Spleen (tissue), 11 donors: ENCODE measurements around the gene TIMM50. TPM values are rescaled to one million over a fixed set of nuclear protein-coding genes. Genes with fewer than 3 reads are reported as not detected.

Experiments used
- DNase-seq: peaks from one replicate; pipeline ENCODE4 v3.0.0-alpha.2; 2020
- H3K27ac ChIP-seq, 8 donors: fragments of 200-600 bp; sonication (generic) in 7 of 8; 1 replicate in 4 of 8; 2 replicates in 4 of 8; pipeline versions ENCODE4 v1.5.0 to v1.8.0; 2016 to 2021; ENCODE audit warnings: inconsistent platforms in 4 of 8, mild to moderate bottlenecking in 4 of 8, moderate library complexity in 1 of 8
- H3K27me3 ChIP-seq, 7 donors: fragments of 200-600 bp; sonication (generic) in 6 of 7; replicated peaks in 1 of 7; 1 replicate in 4 of 7; 2 replicates in 3 of 7; pipeline versions ENCODE4 v1.5.0 to v1.8.0; 2016 to 2021; ENCODE audit warnings: inconsistent platforms in 3 of 7, mild to moderate bottlenecking in 1 of 7
- H3K36me3 ChIP-seq, 6 donors: fragments of 200-600 bp; sonication (generic) in 5 of 6; 1 replicate in 4 of 6; 2 replicates in 2 of 6; pipeline versions ENCODE4 v1.5.0 to v1.8.0; 2016 to 2021; ENCODE audit warnings: inconsistent platforms in 2 of 6
- H3K4me1 ChIP-seq, 6 donors: fragments of 200-600 bp; sonication (generic) in 5 of 6; 1 replicate in 3 of 6; 2 replicates in 3 of 6; pipeline versions ENCODE4 v1.5.0 to v1.8.0; 2016 to 2021; ENCODE audit warnings: inconsistent platforms in 3 of 6
- H3K4me3 ChIP-seq, 8 donors: fragments of 200-600 bp; sonication (generic) in 7 of 8; 1 replicate in 4 of 8; 2 replicates in 4 of 8; pipeline versions ENCODE4 v1.5.0 to v1.8.0; 2016 to 2021; ENCODE audit warnings: inconsistent platforms in 4 of 8, mild to moderate bottlenecking in 4 of 8, moderate library complexity in 2 of 8
- H3K9me3 ChIP-seq, 8 donors: fragments of 200-600 bp; sonication (generic) in 7 of 8; 1 replicate in 4 of 8; 2 replicates in 4 of 8; pipeline versions ENCODE4 v1.5.0 to v1.8.0; 2016 to 2021; ENCODE audit warnings: inconsistent platforms in 4 of 8
- CTCF ChIP-seq, 11 experiments: fragments of 200-600 bp in 7 of 11; fragments of 450-650 bp in 4 of 11; sonication (generic) in 4 of 11; IDR thresholded peaks in 8 of 11; conservative IDR thresholded peaks in 3 of 11; 1 replicate in 7 of 11; 2 replicates in 4 of 11; pipeline versions ENCODE4 v1.4.0 to v1.8.0; 2016 to 2021; ENCODE audit warnings: antibody characterized with exemption in 11 of 11, inconsistent platforms in 4 of 11, mild to moderate bottlenecking in 1 of 11
- POLR2A ChIP-seq, 3 donors: fragments of 450-650 bp; IDR thresholded peaks; one replicate each; pipeline ENCODE4 v1.5.1; 2017; ENCODE audit warnings: antibody characterized with exemption in 3 of 3, mild to moderate bottlenecking in 1 of 3
- POLR2AphosphoS5 ChIP-seq, 3 donors: sonication (generic); formaldehyde crosslinking; IDR thresholded peaks; one replicate each; pipeline ENCODE4 v1.5.1; 2017; ENCODE audit warnings: antibody characterized with exemption in 3 of 3
- WGBS, 5 donors: extraction: QIAGEN DNeasy Blood & Tissue Kit in 3 of 5; methylation state at CpG; one replicate each; pipeline versions ENCODE4 v1.1.5 to v1.1.7; 2013 to 2018; 5-methylcytosine and 5-hydroxymethylcytosine counted together
- intact Hi-C: fragments of 100-400 bp; cut with DNase I; formaldehyde crosslinking; loops from one replicate; pipeline ENCODE4 v1.15.0; 2023; ENCODE audit warnings: low total_unique reads
- polyA plus RNA-seq, 3 donors: library from polyadenylated mRNA; stranded (reverse); fragments of 200-250 nt; gene quantifications; one replicate each; pipeline ENCODE4 v1.2.1, GENCODE V29; 2013
- total RNA-seq, 7 donors: library from RNA; depleted of rRNA in 3 of 7; stranded (reverse); fragments of >200 nt in 3 of 7; fragmentation: NEBNext Ultra II Directional in 4 of 7; extraction: Animal tissue kit (Norgen Biotek cat#: 25700) in 4 of 7; gene quantifications; one replicate each; pipeline versions ENCODE4 v1.1.0 to v1.2.1, GENCODE V29; 2016 to 2021
- donor health status: healthy with polysubstance abuse.
- donor health status: DM: no; HTN: no; CAD: no; lungs with moderate emphysema.
- donor health status: DM: no; HTN: no; CAD: no.
- donor health status: Bipolar disorder and iron deficiency.
- donor health status: healthy.
- donor health status: DM: no; HTN: no; CAD: no.
- donor health status: DM: yes; HTN: yes; CAD: no.

The TIMM50 gene
- total and polyA plus RNA-seq, 10 donors: 30.3 to 51.5 (median 41.3) TPM

GRCh38 chr19:39532233-39533002, 51.8 kb downstream of the TIMM50 start, which contains the start of gene EID2B:
TSS of gene EID2B (minus strand) at chr19:39532852. CDS start at chr19:39532802, 50 bp downstream.
- intact Hi-C loops: loop anchor here (5.0 to 10.0 kb wide), 3 partner anchors 50 to 408 kb away; partner anchors contain the start of genes PAK4, SUPT5H and TIMM50
- peak within 1 kb of the TSS; percentile 56 to 92 (median 80) for H3K4me3 ChIP-seq
- H3K4me1 ChIP-seq: peaks cover 5 to 43% (median 25%) of the 10 kb centered on the region in 6 donors
- DNase-seq: peak; percentile 99
- H3K27ac ChIP-seq: peak within 1 kb of the TSS; percentile 65 to 90 (median 82)
- no peaks in the 10 kb centered on the region for H3K9me3 ChIP-seq
- TF ChIP-seq POLR2A (IDR thresholded peaks at IDR 0.05): peak in 1 of 3 donors; percentile 34
- TF ChIP-seq CTCF (IDR thresholded peaks at IDR 0.05 in 8 of 11, conservative IDR thresholded peaks at IDR 0.05 in 3 of 11): peak; percentile 94 to 100 (median 98)
- TF ChIP-seq POLR2AphosphoS5 (IDR thresholded peaks at IDR 0.05): peak; percentile 90 to 95 (median 93)
- 0 to 1% (median 0%) methylated on average over 46 to 65 of the region's 65 CpGs for WGBS, 5 donors
- peaks cover 0 to 5% (median 0%) of the 10 kb centered on the region in 6 donors for H3K36me3 ChIP-seq
- H3K27me3 ChIP-seq: no peaks in the 10 kb centered on the region

- no peak for TF ChIP-seq POLR2AphosphoS5 (IDR thresholded peaks at IDR 0.05)
- TF ChIP-seq CTCF (IDR thresholded peaks at IDR 0.05 in 8 of 11, conservative IDR thresholded peaks at IDR 0.05 in 3 of 11): peak in 4 of 11 experiments; percentile 13 to 53 (median 17)
- 19 to 28% (median 22%) methylated on average over 12 of the region's 12 CpGs for WGBS, 5 donors
- peaks cover 7 to 50% (median 31%) of the 10 kb centered on the region in 6 donors for H3K4me1 ChIP-seq
- no peaks in the 10 kb centered on the region for H3K27me3 ChIP-seq
- H3K27ac ChIP-seq: peak overlapping the region in 3 of 8 donors; percentile 86 to 88 (median 87)
- no peak for DNase-seq
- H3K36me3 ChIP-seq: no peaks in the 10 kb centered on the region
- H3K4me3 ChIP-seq: peak overlapping the region; percentile 56 to 92 (median 80)
- intact Hi-C loops: loop anchor here (5.0 to 10.0 kb wide), 3 partner anchors 51 to 408 kb away; partner anchors contain the start of genes PAK4, SUPT5H and TIMM50
- H3K9me3 ChIP-seq: no peaks in the 10 kb centered on the region
Measured at GRCh38 chr19:39533003-39533512, 52.4 kb downstream of the TIMM50 start.

- Histone ChIP-seq H3K9me3 (no peaks in the 10 kb centered on the region), H3K36me3 (no peaks in the 10 kb centered on the region), H3K27ac (no peak overlapping the region), H3K4me1 (peaks cover 15 to 57% (median 38%) of the 10 kb centered on the region in 6 donors), H3K4me3 (no peak overlapping the region), H3K27me3 (no peaks in the 10 kb centered on the region)
- intact Hi-C loops: loop anchor here (5.0 to 10.0 kb wide), 3 partner anchors 51 to 409 kb away; partner anchors contain the start of genes PAK4, SUPT5H and TIMM50
- DNase-seq: no peak
- WGBS, 5 donors: 74 to 98% (median 80%) methylated on average over 3 of the region's 3 CpGs
- no peak for TF ChIP-seq CTCF (IDR thresholded peaks at IDR 0.05 in 8 of 11, conservative IDR thresholded peaks at IDR 0.05 in 3 of 11)
Measured at GRCh38 chr19:39533791-39534190, 53.2 kb downstream of the TIMM50 start.

- 1 to 6% (median 4%) methylated on average over 10 of the region's 10 CpGs for WGBS, 5 donors
- TF ChIP-seq CTCF (IDR thresholded peaks at IDR 0.05 in 8 of 11, conservative IDR thresholded peaks at IDR 0.05 in 3 of 11) (no peak), POLR2A (IDR thresholded peaks at IDR 0.05) (no peak), POLR2AphosphoS5 (IDR thresholded peaks at IDR 0.05) (no peak)
- H3K4me1 ChIP-seq: peaks cover 13 to 39% (median 25%) of the 10 kb centered on the region in 6 donors
- no peaks in the 10 kb centered on the region for H3K36me3 ChIP-seq
- intact Hi-C loops: loop anchor here (10.0 kb wide), 2 partner anchors 94 to 414 kb away; partner anchors contain the start of genes PAK4 and SUPT5H
- H3K27ac ChIP-seq: peak overlapping the region; percentile 90 to 99 (median 96)
- H3K27me3 ChIP-seq: no peaks in the 10 kb centered on the region
- H3K4me3 ChIP-seq: peak overlapping the region; percentile 67 to 94 (median 72)
- no peaks in the 10 kb centered on the region for H3K9me3 ChIP-seq
- DNase-seq: no peak
Measured at GRCh38 chr19:39539165-39539517, 58.5 kb downstream of the TIMM50 start.
